Measurements from ENCODE around the gene MYO15A. TPM values are rescaled to one million over a fixed set of nuclear protein-coding genes. Genes with fewer than 3 reads are reported as not detected.

MYO15A gene
- total RNA-seq, 1 experiment from 2014 or later: 2.8 TPM

DNA sequence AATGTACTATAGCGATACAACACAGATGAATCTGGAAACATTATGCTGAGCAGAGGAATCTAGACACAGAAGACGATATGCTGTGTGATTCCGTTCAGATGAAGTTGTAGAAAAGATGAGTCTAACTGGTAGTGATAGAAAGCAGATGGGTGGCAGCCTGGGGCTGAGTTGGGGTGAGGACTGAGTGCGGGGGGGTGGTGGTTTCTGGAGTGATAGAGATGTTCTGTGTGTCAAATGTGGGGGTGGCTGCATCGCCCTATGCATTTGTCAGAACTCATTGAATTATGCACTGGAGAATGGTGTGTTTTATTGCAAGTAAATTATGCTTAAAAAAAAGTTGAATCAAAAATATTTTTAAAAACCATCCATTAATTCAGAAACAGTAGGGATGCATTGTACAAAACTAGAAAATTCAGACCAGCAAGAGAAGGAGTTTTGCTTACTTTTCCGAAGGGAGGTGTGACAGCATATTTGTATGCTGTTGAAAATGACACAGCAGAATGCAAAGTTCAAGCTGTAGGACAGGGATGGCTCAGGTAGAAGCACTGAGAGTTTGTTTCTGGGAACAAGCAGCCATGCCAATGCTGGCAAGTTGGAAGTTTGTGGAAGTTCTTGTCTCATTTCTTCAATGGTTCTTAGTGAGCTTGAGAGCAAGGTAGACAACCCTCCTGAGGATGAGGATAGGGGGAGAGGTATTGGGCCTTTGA, 33.8 kb upstream of the MYO15A start:
- no peak for TF ChIP-seq RAD21 (IDR thresholded peaks at IDR 0.05; ENCODE audit: low read depth)
- no peak for TF ChIP-seq EZH2phosphoT487 (IDR thresholded peaks at IDR 0.05; ENCODE audit: borderline replicate concordance)
- no peak for TF ChIP-seq ZFX (IDR thresholded peaks at IDR 0.05)
- no peak for TF ChIP-seq CBX3 (IDR thresholded peaks at IDR 0.05; ENCODE audit: low read depth)
- TF ChIP-seq REST (IDR thresholded peaks at IDR 0.05; ENCODE audit: low read depth): no peak
- no peak for TF ChIP-seq EGR1 (IDR thresholded peaks at IDR 0.05; ENCODE audit: low read depth)
- no peak for TF ChIP-seq SIN3A (IDR thresholded peaks at IDR 0.05; ENCODE audit: low read depth)
- TF ChIP-seq SRF (IDR thresholded peaks at IDR 0.05; ENCODE audit: low read depth): no peak
- no peak for TF ChIP-seq FOSL1 (IDR thresholded peaks at IDR 0.05; ENCODE audit: low read depth)
- no peak for TF ChIP-seq TCF7L2 (IDR thresholded peaks at IDR 0.05; ENCODE audit: borderline replicate concordance, extremely low read depth, insufficient read depth, insufficient read length)
- no peak for TF ChIP-seq EZH2 (IDR thresholded peaks at IDR 0.05)
- TF ChIP-seq, protein P1, sequence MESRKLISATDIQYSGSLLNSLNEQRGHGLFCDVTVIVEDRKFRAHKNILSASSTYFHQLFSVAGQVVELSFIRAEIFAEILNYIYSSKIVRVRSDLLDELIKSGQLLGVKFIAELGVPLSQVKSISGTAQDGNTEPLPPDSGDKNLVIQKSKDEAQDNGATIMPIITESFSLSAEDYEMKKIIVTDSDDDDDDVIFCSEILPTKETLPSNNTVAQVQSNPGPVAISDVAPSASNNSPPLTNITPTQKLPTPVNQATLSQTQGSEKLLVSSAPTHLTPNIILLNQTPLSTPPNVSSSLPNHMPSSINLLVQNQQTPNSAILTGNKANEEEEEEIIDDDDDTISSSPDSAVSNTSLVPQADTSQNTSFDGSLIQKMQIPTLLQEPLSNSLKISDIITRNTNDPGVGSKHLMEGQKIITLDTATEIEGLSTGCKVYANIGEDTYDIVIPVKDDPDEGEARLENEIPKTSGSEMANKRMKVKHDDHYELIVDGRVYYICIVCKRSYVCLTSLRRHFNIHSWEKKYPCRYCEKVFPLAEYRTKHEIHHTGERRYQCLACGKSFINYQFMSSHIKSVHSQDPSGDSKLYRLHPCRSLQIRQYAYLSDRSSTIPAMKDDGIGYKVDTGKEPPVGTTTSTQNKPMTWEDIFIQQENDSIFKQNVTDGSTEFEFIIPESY (IDR thresholded peaks at IDR 0.05; ENCODE audit: extremely low read depth, insufficient replicate concordance, low read length): no peak
- intact Hi-C loops (cut with micrococcal nuclease): no loop called here
- ChIA-PET RAD21 (ENCODE audit: low non-redundant PET in 1 of 2, low total read pairs in 2 of 2, uncharacterized antibody in 2 of 2, unreplicated experiment in 2 of 2) (no interaction called here), CTCF (no interaction called here), POLR2A (no interaction called here)
- no peak overlapping the region for H2AFZ ChIP-seq (ENCODE audit: low read depth, low read length, poor library complexity, severe bottlenecking)
- ATAC-seq (no peak), DNase-seq (ENCODE audit: low read depth, low spot score) (no peak)
- H3K27me3 ChIP-seq (ENCODE audit: insufficient read depth, low read length): no peaks in the 10 kb centered on the region
- no peak overlapping the region for H3K27ac ChIP-seq (ENCODE audit: low read depth, low read length)
- BruUV-seq (replicated peaks): no TSS peak
- no peaks in the 10 kb centered on the region for H4K20me1 ChIP-seq (ENCODE audit: insufficient read depth)
- no peaks in the 10 kb centered on the region for H3K79me2 ChIP-seq (ENCODE audit: insufficient read depth, low read length)
- no peak overlapping the region for H3K4me3 ChIP-seq (replicated peaks in 1 of 2; ENCODE audit: low read depth in 1 of 2, low read length in 2 of 2)
- H3K36me3 ChIP-seq (ENCODE audit: control insufficient read depth in 1 of 2, insufficient read depth in 2 of 2, low read length in 2 of 2): no peaks in the 10 kb centered on the region
- no peaks in the 10 kb centered on the region for H3K9me2 ChIP-seq (ENCODE audit: insufficient read depth)
- no peak overlapping the region for H3K9ac ChIP-seq (ENCODE audit: low read length)
- no peaks in the 10 kb centered on the region for H3K9me3 ChIP-seq (ENCODE audit: control insufficient read depth in 1 of 2, insufficient read depth in 1 of 2, low read depth in 1 of 2, low read length in 2 of 2)
- no peak overlapping the region for H3K4me2 ChIP-seq (ENCODE audit: low read length)
- H3K4me1 ChIP-seq (ENCODE audit: control insufficient read depth in 1 of 2, insufficient read depth in 2 of 2, low read length in 2 of 2): 0 out of 4 replicates have a peak, but pooled peaks cover 0 to 3% of the 10 kb centered on the region in 2 experiments

Data from HCT116 (cell line).